SU-DHL-6 (cell line): Measurements from ENCODE around the gene ZHX3.

Source experiments
- CTCF ChIP-seq: fragments of 200-600 bp; sonication (generic); IDR thresholded peaks from one replicate; pipeline ENCODE4 v1.5.1; 2017; ENCODE audit warnings: antibody characterized with exemption, mild to moderate bottlenecking, low read length, moderate library complexity; ENCODE audit not compliant: insufficient read depth, poor library complexity, severe bottlenecking
- EZH2phosphoT487 ChIP-seq: fragments of 200-600 bp; sonication (generic), shearing (Covaris generic); conservative IDR thresholded peaks from 2 replicates; pipeline ENCODE4 v1.6.1; 2018; ENCODE audit warnings: mild to moderate bottlenecking, antibody characterized with exemption, low read length, moderate library complexity, mixed read lengths

- TF ChIP-seq CTCF, result no peak
- TF ChIP-seq EZH2phosphoT487, result no peak
Observed at GRCh38 chr20:41357424-41358163, 40.1 kb upstream of the ZHX3 start.
